ENCODE data around the gene ESYT1. TPM values are rescaled to one million over a fixed set of nuclear protein-coding genes. Genes with fewer than 3 reads are reported as not detected.

The ESYT1 gene
- total and polyA plus RNA-seq, 9 of the 15 experiments (the other 6 are each of a cell fraction or from before 2014, with no cell fraction given), result 132 to 420 (median 164) TPM

- TF ChIP-seq RBM22 (IDR thresholded peaks at IDR 0.05; ENCODE audit: low read depth, low read length, poor library complexity, severe bottlenecking), result no peak
- TF ChIP-seq MTA2 (IDR thresholded peaks at IDR 0.05; ENCODE audit: low read depth), result no peak
- no peak for TF ChIP-seq NR4A1 (CRISPR knock-in tag; IDR thresholded peaks at IDR 0.05)
- TF ChIP-seq NR4A1 (tag; IDR thresholded peaks at IDR 0.05), result no peak
- no peak for TF ChIP-seq POLR3G (IDR thresholded peaks at IDR 0.05; ENCODE audit: extremely low read depth, insufficient read length, insufficient replicate concordance)
- TF ChIP-seq RNF2 (IDR thresholded peaks at IDR 0.05), result no peak
- TF ChIP-seq MBD2 (IDR thresholded peaks at IDR 0.05; ENCODE audit: borderline replicate concordance, low read depth), result no peak
- TF ChIP-seq REST (IDR thresholded peaks at IDR 0.05; ENCODE audit: borderline replicate concordance), result no peak
- no peak for TF ChIP-seq REST (CRISPR knock-in tag; IDR thresholded peaks at IDR 0.05; ENCODE audit: low read depth)
- TF ChIP-seq ZNF143 (CRISPR knock-in tag; IDR thresholded peaks at IDR 0.05), result peak; percentile 35; the same call in 1 of the 2 replicates
- TF ChIP-seq FOXJ2 (tag; IDR thresholded peaks at IDR 0.05), result no peak
- no peak for TF ChIP-seq PHF20 (IDR thresholded peaks at IDR 0.05; ENCODE audit: partially characterized antibody)
- TF ChIP-seq THRB (CRISPR knock-in tag; conservative IDR thresholded peaks at IDR 0.05), result peak; percentile 58; the same call in 1 of the 2 replicates
- no peak for TF ChIP-seq RNF219 (CRISPR knock-in tag; IDR thresholded peaks at IDR 0.05)
- TF ChIP-seq DIDO1 (tag; IDR thresholded peaks at IDR 0.05; ENCODE audit: low read depth), result no peak
- no peak for TF ChIP-seq ZNF212 (CRISPR knock-in tag; IDR thresholded peaks at IDR 0.05)
- no peak for TF ChIP-seq ZNF124 (CRISPR knock-in tag; IDR thresholded peaks at IDR 0.05)
- peak in 1 of 2 experiments; percentile 81; a peak in 1 of 4 replicates for TF ChIP-seq SIN3A (IDR thresholded peaks at IDR 0.05; ENCODE audit: borderline replicate concordance in 2 of 2, control insufficient read depth in 1 of 2, low read depth in 2 of 2, low read length in 2 of 2)
- no peak for TF ChIP-seq ZNF41 (CRISPR knock-in tag; conservative IDR thresholded peaks at IDR 0.05)
Observed at GRCh38 chr12:56128670-56129205, 671 bp downstream of the ESYT1 start (continued).

Data from K562 (cell line).